DOHH2 (cell line): ENCODE data around the gene SAMD8.
"Not testable (repeated sequence)": the region's sequence is repeated elsewhere in the genome, so short reads cannot be mapped to it uniquely, and the experiment has no call there.

Experiments
- H3F3A ChIP-seq: fragments of 200-600 bp; sonication (generic), shearing (Covaris generic); 2 replicates; pipeline ENCODE4 v1.6.0; 2016; ENCODE audit warnings: antibody characterized with exemption, mild to moderate bottlenecking; ENCODE audit not compliant: control insufficient read depth, insufficient read depth
- H3K27ac ChIP-seq: fragments of 200-600 bp; sonication (generic); 2 replicates; pipeline ENCODE4 v1.5.1; 2014; ENCODE audit warnings: low read depth, mild to moderate bottlenecking, low read length, moderate library complexity
- H3K27me3 ChIP-seq: fragments of 200-600 bp; sonication (generic); 2 replicates; pipeline ENCODE4 v1.6.1; 2014; ENCODE audit warnings: mild to moderate bottlenecking, low read length, mixed read lengths; ENCODE audit not compliant: control insufficient read depth
- H3K36me3 ChIP-seq: fragments of 200-600 bp; sonication (generic); 2 replicates; pipeline ENCODE4 v1.6.1; 2014; ENCODE audit warnings: mild to moderate bottlenecking, low read length, moderate library complexity, mixed read lengths; ENCODE audit not compliant: control insufficient read depth
- H3K4me1 ChIP-seq: fragments of 200-600 bp; sonication (generic); 2 replicates; pipeline ENCODE4 v1.6.1; 2014; ENCODE audit warnings: mild to moderate bottlenecking, low read length, mixed read lengths; ENCODE audit not compliant: control insufficient read depth
- H3K4me2 ChIP-seq: fragments of 200-600 bp; sonication (generic); 2 replicates; pipeline ENCODE4 v1.6.0; 2014; ENCODE audit warnings: mild to moderate bottlenecking, low read length, moderate library complexity
- H3K4me3 ChIP-seq: fragments of 200-600 bp; sonication (generic); 2 replicates; pipeline ENCODE4 v1.5.1; 2014; ENCODE audit warnings: mild to moderate bottlenecking, low read length, mixed read lengths
- H3K79me2 ChIP-seq: fragments of 200-600 bp; sonication (generic); 2 replicates; pipeline ENCODE4 v1.6.1; 2014; ENCODE audit warnings: mild to moderate bottlenecking, low read length, mixed read lengths; ENCODE audit not compliant: control insufficient read depth
- H3K9me2 ChIP-seq: fragments of 200-600 bp; sonication (generic); replicated peaks from 2 replicates; pipeline ENCODE4 v1.6.1; 2014; ENCODE audit warnings: mild to moderate bottlenecking, low read length, mixed read lengths; ENCODE audit not compliant: control insufficient read depth
- H3K9me3 ChIP-seq: fragments of 200-600 bp; sonication (generic); 2 replicates; pipeline ENCODE4 v1.6.1; 2014; ENCODE audit warnings: antibody characterized with exemption, low read length, mixed read lengths; ENCODE audit not compliant: control insufficient read depth, insufficient read depth
- H4K20me1 ChIP-seq: fragments of 200-600 bp; sonication (generic); 2 replicates; pipeline ENCODE4 v1.6.0; 2014; ENCODE audit warnings: low read depth, mild to moderate bottlenecking, antibody characterized with exemption, low read length, moderate library complexity; ENCODE audit not compliant: control insufficient read depth, insufficient read depth
- CTCF ChIP-seq: fragments of 200-600 bp; sonication (generic); IDR thresholded peaks from one replicate; pipeline ENCODE4 v1.5.1; 2014; ENCODE audit warnings: antibody characterized with exemption, mild to moderate bottlenecking, low read depth, low read length; ENCODE audit not compliant: poor library complexity, severe bottlenecking
- EZH2phosphoT487 ChIP-seq: fragments of 200-600 bp; sonication (generic); IDR thresholded peaks from 2 replicates; pipeline ENCODE4 v1.6.1; 2017; ENCODE audit warnings: borderline replicate concordance, mild to moderate bottlenecking, antibody characterized with exemption, low read length, moderate library complexity, mixed read lengths

SAMD8 gene

GRCh38 chr10:75105576-75106197 lies 5.8 kb upstream of the SAMD8 start:
- Histone ChIP-seq H3K27me3 (no peaks in the 10 kb centered on the region), H3K36me3 (no peaks in the 10 kb centered on the region), H3K9me3 (no peaks in the 10 kb centered on the region), H3K4me1 (peaks cover 13% of the 10 kb centered on the region), H3K9me2 (no peaks in the 10 kb centered on the region), H3K4me3 (no peak overlapping the region), H4K20me1 (no peaks in the 10 kb centered on the region), H3F3A (peaks cover 6% of the 10 kb centered on the region), H3K4me2 (no peak overlapping the region), H3K27ac (no peak overlapping the region), H3K79me2 (peaks cover 5% of the 10 kb centered on the region)
- TF ChIP-seq CTCF: no peak
- TF ChIP-seq EZH2phosphoT487: no peak

GRCh38 chr10:75106242-75106641 lies 5.2 kb upstream of the SAMD8 start:
- H3K4me3 ChIP-seq: no peak overlapping the region
- H3K27me3 ChIP-seq: no peaks in the 10 kb centered on the region
- no peaks in the 10 kb centered on the region for H3K9me3 ChIP-seq
- no peak overlapping the region for H3K4me2 ChIP-seq
- H3F3A ChIP-seq: peaks cover 10% of the 10 kb centered on the region
- TF ChIP-seq EZH2phosphoT487: no peak
- no peak for TF ChIP-seq CTCF
- H3K27ac ChIP-seq: no peak overlapping the region
- H3K9me2 ChIP-seq: no peaks in the 10 kb centered on the region
- H3K36me3 ChIP-seq: no peaks in the 10 kb centered on the region
- peaks cover 9% of the 10 kb centered on the region for H3K79me2 ChIP-seq
- no peaks in the 10 kb centered on the region for H4K20me1 ChIP-seq
- peaks cover 16% of the 10 kb centered on the region for H3K4me1 ChIP-seq

- Histone ChIP-seq H3K4me1 (peaks cover 16% of the 10 kb centered on the region), H3K79me2 (peaks cover 12% of the 10 kb centered on the region), H3F3A (peaks cover 14% of the 10 kb centered on the region)
- not testable (repeated sequence) for H3K4me2 ChIP-seq, H3K36me3 ChIP-seq, H3K9me3 ChIP-seq, H3K27me3 ChIP-seq, H3K9me2 ChIP-seq, H4K20me1 ChIP-seq, H3K27ac ChIP-seq, H3K4me3 ChIP-seq
Measured at GRCh38 chr10:75106891-75107290, 4.6 kb upstream of the SAMD8 start.

DNA sequence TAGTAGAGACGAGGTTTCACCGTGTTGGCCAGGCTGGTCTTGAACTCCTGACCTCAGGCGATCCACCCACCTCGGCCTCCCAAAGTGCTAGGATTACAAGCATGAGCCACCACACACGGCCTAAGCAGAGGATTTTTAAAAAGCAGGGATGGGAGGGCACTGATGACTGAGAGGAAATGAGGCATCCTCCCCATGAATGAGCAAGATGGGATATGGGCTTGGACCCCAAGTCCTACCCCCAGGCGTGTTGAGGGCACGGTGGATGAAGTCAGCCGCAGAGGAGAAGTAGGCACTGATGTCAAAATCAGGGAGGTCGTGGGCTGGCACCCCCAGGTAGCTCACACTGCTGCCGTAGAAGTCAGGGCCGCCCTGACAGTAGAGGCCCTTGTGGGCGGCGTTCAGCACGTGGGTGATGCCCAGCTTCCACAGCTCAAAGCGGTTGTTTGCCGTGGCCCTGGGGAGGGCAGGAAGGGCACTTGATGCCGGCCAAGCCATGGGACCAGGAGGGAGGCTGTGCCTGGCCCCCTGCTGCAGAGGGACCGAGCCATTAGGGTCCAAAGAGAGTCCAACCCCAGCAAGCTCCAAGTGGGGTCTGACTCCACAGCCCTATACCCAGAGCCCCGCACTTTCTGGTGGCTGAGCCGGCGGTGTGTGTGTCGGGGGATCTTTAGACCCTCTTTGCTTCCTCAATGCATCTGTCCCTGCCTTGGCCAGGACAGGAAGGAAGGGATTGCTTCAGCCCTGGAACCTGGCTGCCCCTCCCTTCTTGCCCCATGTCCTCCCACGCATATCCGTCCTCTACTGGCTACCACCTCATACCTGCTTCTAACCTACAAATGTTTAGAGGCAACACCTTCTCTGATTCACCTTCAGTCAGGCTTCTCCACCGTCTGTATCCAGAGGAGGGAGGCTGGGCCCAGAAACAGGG lies 3.4 kb upstream of the SAMD8 start:
- Histone ChIP-seq H3K4me3 (no peak overlapping the region), H3K4me1 (peaks cover 21% of the 10 kb centered on the region), H3K4me2 (no peak overlapping the region)

More for the DNA sequence above, 3.4 kb upstream of the SAMD8 start:
- H3K27me3 ChIP-seq: no peaks in the 10 kb centered on the region
- H4K20me1 ChIP-seq: 0 out of 2 replicates have a peak, but pooled peaks cover 5% of the 10 kb centered on the region
- H3K9me2 ChIP-seq: no peaks in the 10 kb centered on the region
- no peak for TF ChIP-seq CTCF
- TF ChIP-seq EZH2phosphoT487: no peak
- peaks cover 25% of the 10 kb centered on the region for H3F3A ChIP-seq
- peaks cover 23% of the 10 kb centered on the region for H3K79me2 ChIP-seq
- peaks cover 6% of the 10 kb centered on the region; the same call in 1 of the 2 replicates for H3K36me3 ChIP-seq
- H3K27ac ChIP-seq: no peak overlapping the region
- H3K9me3 ChIP-seq: no peaks in the 10 kb centered on the region
